Panc1 (cell line): ENCODE results near the gene MRPL38. TPM values are rescaled to one million over a fixed set of nuclear protein-coding genes. Genes with fewer than 3 reads are reported as not detected.

ENCODE experiments used
- ATAC-seq: fragments of 200-7000 bp; cut with Tn5 transposase; 2 replicates; pipeline ENCODE4 v1.9.1; 2020; ENCODE audit warnings: mild to moderate bottlenecking, moderate library complexity
- BruUV-seq: library from RNA; stranded (reverse); fragments of 400-500 nt; replicated peaks from 2 replicates; lab custom pipeline; 2021; lab: Mats Ljungman, UMichigan
- CTCF ChIA-PET: fragments of 300-600 bp; sonication (Branson Sonifier 250); formaldehyde crosslinking; loops from one replicate; lab custom pipeline; 2022; ENCODE audit warnings: antibody characterized with exemption; lab: Charles Lee
- POLR2A ChIA-PET: fragments of 300-600 bp; sonication (Branson Sonifier 250); formaldehyde crosslinking; loops from one replicate; lab custom pipeline; 2022; ENCODE audit warnings: antibody characterized with exemption; lab: Charles Lee
- DNase-seq: peaks from one replicate; pipeline ENCODE4 v3.0.0-alpha.2; 2010; ENCODE audit warnings: low read depth, low spot score
- H3K27ac ChIP-seq: 2 replicates; pipeline ENCODE4 v1.5.1; 2011; ENCODE audit warnings: mild to moderate bottlenecking, low read length, inconsistent platforms
- H3K27me3 ChIP-seq: fragments of 200-500 bp; sonication (Bioruptor generic); 2 replicates; pipeline ENCODE4 v1.6.0; 2014; ENCODE audit warnings: low read length, inconsistent platforms; ENCODE audit not compliant: control insufficient read depth, insufficient read depth
- H3K36me3 ChIP-seq: fragments of 200-500 bp; sonication (Bioruptor generic); 2 replicates; pipeline ENCODE4 v1.5.1; 2014; ENCODE audit warnings: inconsistent platforms, mild to moderate bottlenecking, low read length, moderate library complexity; ENCODE audit not compliant: control insufficient read depth, insufficient read depth
- H3K4me1 ChIP-seq: 2 replicates; pipeline ENCODE4 v1.5.1; 2011; ENCODE audit warnings: inconsistent platforms, mild to moderate bottlenecking, low read length, moderate library complexity; ENCODE audit not compliant: control insufficient read depth, insufficient read depth
- H3K4me3 ChIP-seq, 2 experiments: 2 replicates each; pipeline ENCODE4 v1.5.1; 2011 to 2012; ENCODE audit warnings: low read depth in 2 of 2, low read length in 2 of 2, mild to moderate bottlenecking in 2 of 2, inconsistent platforms in 1 of 2, moderate library complexity in 1 of 2
- H3K9me3 ChIP-seq: fragments of 200-500 bp; sonication (Bioruptor generic); 2 replicates; pipeline ENCODE4 v1.5.1; 2014; ENCODE audit warnings: low read depth, mild to moderate bottlenecking, inconsistent platforms, low read length, moderate library complexity; ENCODE audit not compliant: control insufficient read depth, insufficient read depth
- CTCF ChIP-seq: fragments of 450-650 bp; IDR thresholded peaks from 2 replicates; pipeline ENCODE4 v1.5.1; 2017; ENCODE audit warnings: mild to moderate bottlenecking
- POLR2AphosphoS5 ChIP-seq: IDR thresholded peaks from 2 replicates; pipeline ENCODE4 v1.6.1; 2012; ENCODE audit warnings: mild to moderate bottlenecking, low read depth, low read length, moderate library complexity
- REST ChIP-seq, 2 experiments: IDR thresholded peaks; 2 replicates each; pipeline ENCODE4 v1.6.1; 2011 to 2012; ENCODE audit warnings: low read depth in 2 of 2, control low read depth in 1 of 2, low read length in 1 of 2, mild to moderate bottlenecking in 1 of 2, moderate library complexity in 1 of 2; ENCODE audit not compliant: insufficient read depth in 1 of 2
- SIN3A ChIP-seq: IDR thresholded peaks from 2 replicates; pipeline ENCODE4 v1.6.1; 2012; ENCODE audit warnings: low read depth, mild to moderate bottlenecking, low read length, moderate library complexity, borderline replicate concordance; ENCODE audit not compliant: insufficient read depth
- TCF7L2 ChIP-seq: IDR thresholded peaks from 2 replicates; pipeline ENCODE4 v1.6.1; 2011; ENCODE audit warnings: mild to moderate bottlenecking, low read depth, low read length, inconsistent platforms
- in situ Hi-C: cut with HindIII; loops from 2 replicates; pipeline ENCODE4 v1.10.0; 2016; ENCODE audit warnings: low sequenced_read_pairs, low pct_unique_long_range_greater_than_20kb
- intact Hi-C: fragments of 100-400 bp; cut with micrococcal nuclease; formaldehyde crosslinking; loops from one replicate; pipeline ENCODE4 v1.10.0; 2022; ENCODE audit not compliant: unreplicated experiment
- total RNA-seq: library from RNA; stranded (reverse); gene quantifications from one replicate; pipeline ENCODE4 v1.2.1, GENCODE V29; 2021; ENCODE audit not compliant: unreplicated experiment

Gene MRPL38
- total RNA-seq, 1 experiment from 2014 or later = 165 TPM

GRCh38 chr17:75922963-75923874 lies 18.5 kb upstream of the MRPL38 start:
- POLR2A ChIA-PET = no interaction called here

More at GRCh38 chr17:75922963-75923874, 18.5 kb upstream of the MRPL38 start:
- H3K27ac ChIP-seq = no peak overlapping the region
- no TSS peak for BruUV-seq
- ATAC-seq (no peak), DNase-seq (no peak)
- no peak overlapping the region for H3K4me3 ChIP-seq
- in situ Hi-C loops (no loop called here), intact Hi-C loops (no loop called here)
- TF ChIP-seq TCF7L2 (no peak), SIN3A (no peak), REST (IDR thresholded peaks at IDR 0.05; ENCODE audit: insufficient read depth in 1 of 2, low read depth in 2 of 2, low read length in 1 of 2) (no peak), POLR2AphosphoS5 (no peak), CTCF (no peak)
- CTCF ChIA-PET = interaction anchor here (0.6 kb wide), 1 partner anchor 198 kb away, joined by 4 read pairs; no protein-coding TSS in a partner anchor
- H3K9me3 ChIP-seq = no peaks in the 10 kb centered on the region
- no peaks in the 10 kb centered on the region for H3K4me1 ChIP-seq
- no peaks in the 10 kb centered on the region for H3K36me3 ChIP-seq
- no peaks in the 10 kb centered on the region for H3K27me3 ChIP-seq
